ENCODE data around the gene IFT81. TPM values are rescaled to one million over a fixed set of nuclear protein-coding genes. Genes with fewer than 3 reads are reported as not detected.

Gene IFT81
- total RNA-seq, 1 experiment from 2014 or later: 9.0 TPM

DNA sequence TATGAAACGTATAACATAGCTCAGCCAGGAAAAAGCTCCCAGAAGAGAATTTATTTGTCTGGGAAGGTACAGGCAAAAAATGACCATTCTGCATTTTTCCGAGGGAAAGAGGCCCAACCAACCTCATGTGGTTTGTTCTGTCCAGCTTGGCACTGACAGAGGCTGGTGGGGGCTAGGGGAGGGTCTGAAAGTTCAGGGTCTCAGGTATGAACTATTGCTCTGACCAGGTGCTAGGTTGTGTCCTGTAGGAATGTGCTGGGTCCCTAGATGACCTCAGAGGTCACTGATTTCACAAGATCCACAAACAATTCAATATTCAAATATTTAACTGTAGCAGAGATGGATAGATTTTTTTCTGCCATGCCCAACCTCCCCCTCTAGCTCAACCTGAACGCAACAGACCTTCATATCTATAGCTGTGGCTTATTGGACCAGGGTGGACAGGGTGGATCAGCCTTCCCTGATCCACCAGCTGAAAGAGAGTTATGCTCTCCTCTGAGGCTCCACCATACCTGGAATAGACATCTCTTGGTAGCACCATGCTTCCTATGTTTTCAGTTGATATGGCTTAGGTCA, 32.9 kb upstream of the IFT81 start:
- no peak overlapping the region for H3K4me3 ChIP-seq (replicated peaks in 1 of 2; ENCODE audit: low read depth in 1 of 2, low read length in 2 of 2)
- H3K4me1 ChIP-seq (ENCODE audit: control insufficient read depth in 1 of 2, insufficient read depth in 2 of 2, low read length in 2 of 2): no peaks in the 10 kb centered on the region
- H3K27ac ChIP-seq (ENCODE audit: low read depth, low read length): no peak overlapping the region
- BruUV-seq (replicated peaks): no TSS peak
- ChIA-PET CTCF (no interaction called here), RAD21 (ENCODE audit: low non-redundant PET in 1 of 2, low total read pairs in 2 of 2, uncharacterized antibody in 2 of 2, unreplicated experiment in 2 of 2) (no interaction called here), POLR2A (no interaction called here)
- H3K4me2 ChIP-seq (ENCODE audit: low read length): no peak overlapping the region
- H3K36me3 ChIP-seq (ENCODE audit: control insufficient read depth in 1 of 2, insufficient read depth in 2 of 2, low read length in 2 of 2): no peaks in the 10 kb centered on the region
- DNase-seq (ENCODE audit: low read depth, low spot score): no peak
- no peak overlapping the region for H2AFZ ChIP-seq (ENCODE audit: low read depth, low read length, poor library complexity, severe bottlenecking)
- no peaks in the 10 kb centered on the region for H4K20me1 ChIP-seq (ENCODE audit: insufficient read depth)
- no peaks in the 10 kb centered on the region for H3K9me3 ChIP-seq (ENCODE audit: control insufficient read depth in 1 of 2, insufficient read depth in 1 of 2, low read depth in 1 of 2, low read length in 2 of 2)
- H3K27me3 ChIP-seq (ENCODE audit: insufficient read depth, low read length): peaks cover 6% of the 10 kb centered on the region; the same call in 1 of the 2 replicates
- no peaks in the 10 kb centered on the region for H3K9me2 ChIP-seq (ENCODE audit: insufficient read depth)
- intact Hi-C loops (cut with micrococcal nuclease): no loop called here
- no peak for ATAC-seq
- H3K9ac ChIP-seq (ENCODE audit: low read length): no peak overlapping the region
- TF ChIP-seq, protein P1, sequence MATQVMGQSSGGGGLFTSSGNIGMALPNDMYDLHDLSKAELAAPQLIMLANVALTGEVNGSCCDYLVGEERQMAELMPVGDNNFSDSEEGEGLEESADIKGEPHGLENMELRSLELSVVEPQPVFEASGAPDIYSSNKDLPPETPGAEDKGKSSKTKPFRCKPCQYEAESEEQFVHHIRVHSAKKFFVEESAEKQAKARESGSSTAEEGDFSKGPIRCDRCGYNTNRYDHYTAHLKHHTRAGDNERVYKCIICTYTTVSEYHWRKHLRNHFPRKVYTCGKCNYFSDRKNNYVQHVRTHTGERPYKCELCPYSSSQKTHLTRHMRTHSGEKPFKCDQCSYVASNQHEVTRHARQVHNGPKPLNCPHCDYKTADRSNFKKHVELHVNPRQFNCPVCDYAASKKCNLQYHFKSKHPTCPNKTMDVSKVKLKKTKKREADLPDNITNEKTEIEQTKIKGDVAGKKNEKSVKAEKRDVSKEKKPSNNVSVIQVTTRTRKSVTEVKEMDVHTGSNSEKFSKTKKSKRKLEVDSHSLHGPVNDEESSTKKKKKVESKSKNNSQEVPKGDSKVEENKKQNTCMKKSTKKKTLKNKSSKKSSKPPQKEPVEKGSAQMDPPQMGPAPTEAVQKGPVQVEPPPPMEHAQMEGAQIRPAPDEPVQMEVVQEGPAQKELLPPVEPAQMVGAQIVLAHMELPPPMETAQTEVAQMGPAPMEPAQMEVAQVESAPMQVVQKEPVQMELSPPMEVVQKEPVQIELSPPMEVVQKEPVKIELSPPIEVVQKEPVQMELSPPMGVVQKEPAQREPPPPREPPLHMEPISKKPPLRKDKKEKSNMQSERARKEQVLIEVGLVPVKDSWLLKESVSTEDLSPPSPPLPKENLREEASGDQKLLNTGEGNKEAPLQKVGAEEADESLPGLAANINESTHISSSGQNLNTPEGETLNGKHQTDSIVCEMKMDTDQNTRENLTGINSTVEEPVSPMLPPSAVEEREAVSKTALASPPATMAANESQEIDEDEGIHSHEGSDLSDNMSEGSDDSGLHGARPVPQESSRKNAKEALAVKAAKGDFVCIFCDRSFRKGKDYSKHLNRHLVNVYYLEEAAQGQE (IDR thresholded peaks at IDR 0.05; ENCODE audit: low read depth): no peak
- TF ChIP-seq EZH2 (IDR thresholded peaks at IDR 0.05): no peak
- TF ChIP-seq SRF (IDR thresholded peaks at IDR 0.05; ENCODE audit: low read depth): no peak
- TF ChIP-seq RAD21 (IDR thresholded peaks at IDR 0.05; ENCODE audit: low read depth): no peak
- TF ChIP-seq ZNF274 (IDR thresholded peaks at IDR 0.05; ENCODE audit: low read depth, low read length): no peak
- TF ChIP-seq TCF7L2 (IDR thresholded peaks at IDR 0.05; ENCODE audit: borderline replicate concordance, extremely low read depth, insufficient read depth, insufficient read length): no peak
- no peak for TF ChIP-seq YY1 (IDR thresholded peaks at IDR 0.05; ENCODE audit: extremely low read depth, insufficient replicate concordance, low read depth, low read length)
- no peak for TF ChIP-seq EGR1 (IDR thresholded peaks at IDR 0.05; ENCODE audit: low read depth)
- no peak for TF ChIP-seq CEBPB (IDR thresholded peaks at IDR 0.05; ENCODE audit: low read depth)
- TF ChIP-seq ZFX (IDR thresholded peaks at IDR 0.05): no peak
- no peak for TF ChIP-seq SP1 (IDR thresholded peaks at IDR 0.05; ENCODE audit: low read depth)
- TF ChIP-seq ELF1 (IDR thresholded peaks at IDR 0.05; ENCODE audit: borderline replicate concordance, low read depth): no peak
- TF ChIP-seq, protein P2, sequence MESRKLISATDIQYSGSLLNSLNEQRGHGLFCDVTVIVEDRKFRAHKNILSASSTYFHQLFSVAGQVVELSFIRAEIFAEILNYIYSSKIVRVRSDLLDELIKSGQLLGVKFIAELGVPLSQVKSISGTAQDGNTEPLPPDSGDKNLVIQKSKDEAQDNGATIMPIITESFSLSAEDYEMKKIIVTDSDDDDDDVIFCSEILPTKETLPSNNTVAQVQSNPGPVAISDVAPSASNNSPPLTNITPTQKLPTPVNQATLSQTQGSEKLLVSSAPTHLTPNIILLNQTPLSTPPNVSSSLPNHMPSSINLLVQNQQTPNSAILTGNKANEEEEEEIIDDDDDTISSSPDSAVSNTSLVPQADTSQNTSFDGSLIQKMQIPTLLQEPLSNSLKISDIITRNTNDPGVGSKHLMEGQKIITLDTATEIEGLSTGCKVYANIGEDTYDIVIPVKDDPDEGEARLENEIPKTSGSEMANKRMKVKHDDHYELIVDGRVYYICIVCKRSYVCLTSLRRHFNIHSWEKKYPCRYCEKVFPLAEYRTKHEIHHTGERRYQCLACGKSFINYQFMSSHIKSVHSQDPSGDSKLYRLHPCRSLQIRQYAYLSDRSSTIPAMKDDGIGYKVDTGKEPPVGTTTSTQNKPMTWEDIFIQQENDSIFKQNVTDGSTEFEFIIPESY (IDR thresholded peaks at IDR 0.05; ENCODE audit: extremely low read depth, insufficient replicate concordance, low read length): no peak
- no peak for TF ChIP-seq POLR2A (IDR thresholded peaks at IDR 0.05; ENCODE audit: borderline replicate concordance, extremely low read depth, insufficient read depth, insufficient read length)
- TF ChIP-seq SIN3A (IDR thresholded peaks at IDR 0.05; ENCODE audit: low read depth): no peak
- H3K79me2 ChIP-seq (ENCODE audit: insufficient read depth, low read length): no peaks in the 10 kb centered on the region

Measured in HCT116 (cell line).